GM21786 (cell line): ENCODE measurements around the gene SKOR1.
A peak's percentile ranks its signal among the peaks of the same experiment; 100 is the strongest.

Experiments used
- ATAC-seq: cut with Tn5 transposase; IDR thresholded peaks from one replicate; pipeline ENCODE4 v1.9.1; 2021; ENCODE audit not compliant: unreplicated experiment

SKOR1 gene

DNA sequence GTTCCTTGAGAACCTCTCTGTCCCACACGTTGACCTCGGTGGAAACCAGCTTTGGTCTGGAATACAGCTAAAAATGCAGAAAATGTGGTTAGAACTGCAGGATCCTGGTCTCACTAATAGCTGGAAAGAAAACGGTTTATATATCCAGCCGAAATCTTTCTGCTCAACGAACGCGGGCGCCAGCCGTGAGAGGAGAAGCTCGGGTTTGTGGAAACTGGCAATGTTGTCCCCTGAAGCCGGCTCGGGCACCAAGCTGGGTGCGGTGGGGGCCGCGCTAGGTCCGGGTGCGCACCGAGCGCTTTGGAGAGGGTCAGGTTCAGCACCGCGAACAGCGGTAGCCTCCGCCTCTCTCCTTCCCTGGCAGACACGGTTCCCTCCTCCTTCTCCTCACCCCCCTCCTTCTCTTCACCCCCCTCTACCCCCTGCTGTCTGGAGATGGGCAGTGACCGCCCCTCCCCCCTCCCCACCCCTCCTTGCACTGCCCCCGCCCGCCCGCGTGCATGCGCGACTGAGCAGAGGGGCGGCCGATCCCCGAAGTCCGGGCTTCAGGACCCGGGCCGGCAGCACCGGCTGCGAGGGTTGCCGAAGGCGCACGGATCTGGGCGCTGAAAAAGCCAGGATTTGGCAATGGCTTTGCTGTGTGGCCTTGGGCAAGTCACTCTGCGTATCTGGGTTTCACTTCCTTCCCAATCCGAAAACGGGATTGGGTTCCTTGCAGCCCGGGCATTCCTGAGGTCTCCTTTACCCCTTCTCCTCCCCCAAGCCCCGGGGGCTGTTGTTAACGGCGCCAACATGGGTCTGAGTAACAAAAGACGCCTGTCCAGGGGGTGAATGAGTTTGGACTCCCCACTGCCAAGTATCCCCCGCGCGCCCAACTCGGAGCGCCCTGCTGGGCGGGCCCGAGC, at the start of gene SKOR1:
SKOR1 (plus strand) TSS at position 534 of the 905 bp plus-strand sequence; CDS start at position 628, 94 bp downstream.
- ATAC-seq, result no peak

DNA sequence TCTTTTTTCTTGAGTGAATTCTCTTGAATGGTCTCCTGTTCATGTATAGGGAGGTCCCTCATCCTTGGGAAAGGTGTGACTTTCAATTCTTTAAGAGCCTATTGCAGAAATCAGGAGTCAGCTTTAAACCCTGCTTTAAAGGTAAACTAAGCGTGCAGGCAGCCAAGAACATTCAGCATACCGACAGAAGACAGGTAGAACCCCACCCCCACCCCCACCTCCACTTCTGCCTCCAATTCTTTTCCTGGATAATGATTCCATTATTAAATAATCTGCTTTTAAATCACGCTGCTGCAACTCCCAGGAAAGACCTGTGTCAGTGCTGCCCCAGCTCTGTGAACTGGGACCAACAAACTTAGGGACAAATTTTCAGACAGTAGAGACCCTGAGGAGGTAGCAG, 49.3 kb upstream of the SKOR1 start:
- no peak for ATAC-seq

DNA sequence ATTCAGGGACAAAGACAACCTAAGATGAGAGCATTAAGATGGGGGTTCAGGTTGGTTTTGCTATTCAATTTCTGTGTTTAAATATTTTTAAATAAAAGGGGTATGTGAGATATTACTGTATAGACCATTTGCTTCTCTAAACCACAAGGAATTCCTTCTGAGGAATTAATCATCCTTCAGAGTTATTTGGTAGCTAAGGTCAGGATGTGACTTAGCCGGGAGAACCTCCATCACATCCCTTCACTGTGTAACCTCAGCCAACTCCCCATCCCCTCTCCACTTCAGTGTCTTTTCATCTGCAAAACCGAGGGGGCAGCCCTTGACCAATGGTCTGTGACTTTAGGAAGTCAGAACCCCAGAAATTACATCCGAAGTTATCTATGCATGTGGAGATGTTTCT, 48.7 kb upstream of the SKOR1 start:
- ATAC-seq, result no peak

DNA sequence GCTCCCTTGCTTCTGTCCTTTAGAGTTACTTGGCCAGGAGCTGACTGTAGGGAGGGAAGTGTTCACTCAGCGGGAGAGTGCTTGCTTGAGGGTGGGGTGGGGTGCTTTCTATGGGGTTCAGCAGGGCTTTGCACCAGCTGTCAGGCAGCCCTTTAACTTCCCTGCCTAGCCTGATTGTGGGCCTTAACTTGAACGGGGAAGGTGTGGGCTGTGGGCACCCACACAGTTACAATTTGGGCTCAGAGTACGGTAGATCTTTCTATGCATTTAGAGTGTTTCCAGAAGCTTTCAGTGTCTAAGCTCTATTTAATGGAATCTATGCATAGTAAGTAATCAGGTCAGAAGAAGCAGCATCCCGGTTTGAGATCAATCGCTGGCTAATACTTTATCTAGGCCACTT, 48.2 kb upstream of the SKOR1 start:
- no peak for ATAC-seq

GRCh38 chr15:67777773-67778172, 47.5 kb upstream of the SKOR1 start:
- no peak for ATAC-seq

GRCh38 chr15:67778968-67779548, 46.3 kb upstream of the SKOR1 start:
- no peak for ATAC-seq

DNA sequence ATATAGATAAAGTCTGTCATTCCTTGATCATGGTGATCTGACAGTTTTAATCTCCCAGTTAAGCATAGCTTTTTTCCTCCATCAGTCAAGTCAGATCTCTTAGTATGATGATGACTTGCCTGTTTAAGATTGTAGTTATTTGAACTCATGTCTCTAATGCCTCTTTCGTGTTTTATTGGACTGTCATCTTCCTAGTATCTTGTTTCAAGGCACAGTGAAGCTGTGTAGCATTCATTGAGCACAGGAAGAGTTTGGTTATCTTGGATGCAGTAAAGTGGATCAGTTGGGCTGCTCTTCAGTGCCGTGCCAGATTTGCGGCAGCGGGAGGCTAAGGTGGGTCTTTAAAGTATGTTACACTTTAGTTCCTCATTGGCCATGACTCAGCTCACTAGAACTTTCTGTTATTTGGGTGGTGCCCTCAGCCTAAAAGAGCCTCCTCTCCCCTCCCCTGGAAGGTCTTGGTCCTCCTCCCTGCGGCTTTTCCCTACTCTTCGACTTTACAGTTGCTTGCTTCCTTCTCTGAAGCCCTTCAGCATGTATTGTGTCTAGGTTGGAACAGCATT, 45.7 kb upstream of the SKOR1 start:
- ATAC-seq, result no peak

- ATAC-seq, result no peak
Observed at GRCh38 chr15:67781061-67781460, 44.2 kb upstream of the SKOR1 start.

- no peak for ATAC-seq
Observed at GRCh38 chr15:67781907-67782690, 43.2 kb upstream of the SKOR1 start.

GRCh38 chr15:67782691-67782991, 42.7 kb upstream of the SKOR1 start:
- ATAC-seq, result no peak

- no peak for ATAC-seq
Observed at GRCh38 chr15:67783303-67783702, 42.0 kb upstream of the SKOR1 start.

GRCh38 chr15:67784090-67784781, 41.1 kb upstream of the SKOR1 start:
- peak; percentile 89 for ATAC-seq

- ATAC-seq, result peak; percentile 17
Observed at GRCh38 chr15:67784856-67785430, 40.4 kb upstream of the SKOR1 start.

DNA sequence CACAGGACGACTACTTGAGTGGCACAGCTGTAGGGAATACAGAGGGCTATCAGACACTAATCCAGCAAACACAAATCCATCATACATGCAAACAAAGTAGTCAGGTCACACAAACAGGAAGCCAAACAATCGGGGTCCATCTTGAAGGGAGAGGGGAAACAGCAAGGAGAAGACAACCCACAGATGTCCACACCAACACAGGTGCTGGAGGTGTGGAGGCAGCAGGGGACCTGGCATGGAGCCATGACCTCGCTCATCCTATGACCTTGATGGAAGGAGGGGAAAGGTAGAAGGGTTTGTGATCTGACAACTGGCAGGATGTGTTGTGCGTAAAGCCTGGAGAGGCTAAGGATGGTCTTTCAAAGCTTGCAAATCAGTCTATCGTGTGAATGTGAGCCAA, 39.9 kb upstream of the SKOR1 start:
- no peak for ATAC-seq

- ATAC-seq, result no peak
Observed at GRCh38 chr15:67786646-67787045, 38.7 kb upstream of the SKOR1 start.

DNA sequence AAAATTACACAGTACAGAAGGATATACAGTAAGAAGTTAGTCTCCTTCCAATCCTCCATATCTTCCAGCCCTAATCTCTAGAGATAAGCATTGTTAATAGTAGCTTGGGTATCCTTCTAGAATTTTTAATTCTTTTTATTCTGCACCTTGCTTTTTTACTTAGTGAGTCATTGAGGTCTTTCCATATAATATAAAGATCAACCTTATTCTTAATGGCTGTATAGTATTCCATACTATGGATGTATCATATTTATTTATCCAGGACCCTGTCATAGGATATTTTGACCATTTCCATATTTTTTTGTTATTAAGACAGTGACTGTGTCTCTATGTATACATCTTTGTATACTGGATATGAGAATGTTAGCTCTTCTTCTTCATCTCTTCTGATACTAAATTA, 36.3 kb upstream of the SKOR1 start:
- ATAC-seq, result no peak

DNA sequence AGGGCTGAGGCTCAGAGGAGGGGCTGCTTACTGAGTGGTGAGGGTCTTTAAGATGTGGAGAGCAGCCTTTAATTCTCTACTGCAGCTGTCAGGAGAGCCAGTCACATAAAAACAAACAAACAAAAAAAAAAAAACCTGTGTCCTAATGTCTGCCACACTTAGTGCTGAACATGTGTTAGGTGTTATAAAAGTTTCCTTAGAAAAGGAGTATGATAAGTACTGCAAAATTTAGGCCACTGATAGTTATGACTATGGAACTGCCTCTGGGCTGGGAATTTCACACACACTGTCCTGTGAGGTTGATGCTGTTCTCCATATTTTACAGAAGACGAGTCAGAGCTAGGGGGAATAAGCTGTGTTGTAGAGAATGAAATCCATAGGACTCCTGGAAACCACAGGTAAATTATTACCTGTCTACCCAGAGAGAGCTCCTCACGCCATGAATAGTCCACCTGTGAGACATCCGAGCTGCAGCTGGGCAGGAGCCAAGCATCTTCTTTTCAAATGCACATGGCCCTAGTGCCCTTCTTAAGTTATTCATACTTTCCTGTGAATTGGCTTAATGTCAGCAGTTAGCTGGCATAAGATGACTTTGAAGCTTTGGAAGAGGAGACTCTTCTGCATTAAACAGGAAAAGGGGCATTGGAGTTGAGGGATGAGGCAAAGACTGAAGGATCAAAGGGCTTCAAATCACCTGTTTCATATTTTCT, 34.5 kb upstream of the SKOR1 start:
- no peak for ATAC-seq

- ATAC-seq, result no peak
Observed at GRCh38 chr15:67792250-67792942, 32.9 kb upstream of the SKOR1 start.

- no peak for ATAC-seq
Observed at GRCh38 chr15:67794832-67795574, 30.3 kb upstream of the SKOR1 start.
